Brain microvascular endothelial cell (primary cell): ENCODE results near the gene NT5DC3.
A peak's percentile ranks its signal among the peaks of the same experiment; 100 is the strongest.

Experiments
- DNase-seq: peaks from one replicate; pipeline ENCODE4 v3.0.0-alpha.2; 2020
- H3K27ac ChIP-seq: fragments of 250-450 bp; sonication (Bioruptor Pico); 2 replicates; pipeline ENCODE4 v1.5.1; 2020; ENCODE audit warnings: mild to moderate bottlenecking, moderate library complexity
- H3K27me3 ChIP-seq: fragments of 250-450 bp; sonication (Bioruptor Pico); replicated peaks from 2 replicates; pipeline ENCODE4 v1.5.1; 2020; ENCODE audit warnings: mild to moderate bottlenecking
- H3K36me3 ChIP-seq: fragments of 250-450 bp; sonication (Bioruptor Pico); replicated peaks from 2 replicates; pipeline ENCODE4 v1.5.1; 2020; ENCODE audit warnings: mild to moderate bottlenecking
- H3K4me3 ChIP-seq: 2 replicates; pipeline ENCODE4 v1.5.1; 2011; ENCODE audit warnings: low read depth, mild to moderate bottlenecking, control low read depth, low read length, moderate library complexity
- CTCF ChIP-seq: IDR thresholded peaks from 2 replicates; pipeline ENCODE4 v1.5.1; 2011; ENCODE audit warnings: low read depth, mild to moderate bottlenecking, moderate library complexity, low read length, control low read depth, inconsistent platforms; ENCODE audit errors: missing control alignments
- in situ Hi-C: cut with HindIII; loops from 2 replicates; pipeline ENCODE4 v1.10.0; 2017; ENCODE audit warnings: low sequenced_read_pairs, low pct_ligation_motif_present

NT5DC3 gene

GRCh38 chr12:103858953-103859601 is 18.0 kb upstream of the NT5DC3 start:
- DNase-seq, result peak; percentile 95
- no peak for TF ChIP-seq CTCF
- Histone ChIP-seq H3K27me3 (no peaks in the 10 kb centered on the region), H3K27ac (peak overlapping the region; percentile 79), H3K4me3 (no peak overlapping the region), H3K36me3 (no peaks in the 10 kb centered on the region)
- in situ Hi-C loops, result no loop called here

GRCh38 chr12:103858335-103858734 is 17.3 kb upstream of the NT5DC3 start:
- in situ Hi-C loops, result no loop called here
- Histone ChIP-seq H3K36me3 (no peaks in the 10 kb centered on the region), H3K27ac (peak overlapping the region; percentile 79), H3K27me3 (no peaks in the 10 kb centered on the region), H3K4me3 (no peak overlapping the region)
- TF ChIP-seq CTCF, result no peak
- DNase-seq, result no peak

- no peak for TF ChIP-seq CTCF
- H3K4me3 ChIP-seq, result no peak overlapping the region
- in situ Hi-C loops, result no loop called here
- H3K36me3 ChIP-seq, result no peaks in the 10 kb centered on the region
- H3K27ac ChIP-seq, result no peak overlapping the region
- no peaks in the 10 kb centered on the region for H3K27me3 ChIP-seq
- DNase-seq, result no peak
Measured at GRCh38 chr12:103857164-103857563, 16.1 kb upstream of the NT5DC3 start.

- no peak for TF ChIP-seq CTCF
- Histone ChIP-seq H3K27ac (peak overlapping the region; percentile 1), H3K36me3 (no peaks in the 10 kb centered on the region), H3K4me3 (no peak overlapping the region), H3K27me3 (no peaks in the 10 kb centered on the region)
- no peak for DNase-seq
- in situ Hi-C loops, result no loop called here
Measured at GRCh38 chr12:103855896-103856657, 15.0 kb upstream of the NT5DC3 start.

- no peak overlapping the region for H3K4me3 ChIP-seq
- H3K27me3 ChIP-seq, result no peaks in the 10 kb centered on the region
- H3K36me3 ChIP-seq, result no peaks in the 10 kb centered on the region
- peak; percentile 85 for DNase-seq
- in situ Hi-C loops, result no loop called here
- peak overlapping the region; percentile 43 for H3K27ac ChIP-seq
- TF ChIP-seq CTCF, result no peak
Measured at GRCh38 chr12:103855036-103855712, 14.1 kb upstream of the NT5DC3 start.
